Neural cell (in vitro differentiated cells): ENCODE measurements around the gene L3MBTL2. TPM values are rescaled to one million over a fixed set of nuclear protein-coding genes. Genes with fewer than 3 reads are reported as not detected.

Source experiments
- H2AFZ ChIP-seq: fragments of 200-600, 300-800 bp; sonication (generic), shearing (Covaris generic); 2 replicates; pipeline ENCODE4 v1.6.0; 2014; ENCODE audit warnings: low read depth, mild to moderate bottlenecking, antibody characterized with exemption, low read length, moderate library complexity
- H3F3A ChIP-seq: fragments of 200-600 bp; shearing (Covaris generic); 2 replicates; pipeline ENCODE4 v1.6.1; 2016; ENCODE audit warnings: mild to moderate bottlenecking, moderate library complexity, mixed read lengths, antibody characterized with exemption, low read length; ENCODE audit not compliant: insufficient read depth, poor library complexity, severe bottlenecking
- H3K27ac ChIP-seq: fragments of 200-600, 300-800 bp; sonication (generic), shearing (Covaris generic); 2 replicates; pipeline ENCODE4 v1.5.1; 2014; ENCODE audit warnings: mild to moderate bottlenecking, low read length, moderate library complexity
- H3K27me3 ChIP-seq: fragments of 300-800, 200-600 bp; sonication (generic), shearing (Covaris generic); 2 replicates; pipeline ENCODE4 v1.6.0; 2014; ENCODE audit warnings: mild to moderate bottlenecking, low read depth, low read length, moderate library complexity; ENCODE audit not compliant: insufficient read depth
- H3K36me3 ChIP-seq: fragments of 300-800, 200-600 bp; sonication (generic), shearing (Covaris generic); 2 replicates; pipeline ENCODE4 v1.5.1; 2014; ENCODE audit warnings: mild to moderate bottlenecking, antibody characterized with exemption, low read length, moderate library complexity; ENCODE audit not compliant: insufficient read depth
- H3K4me2 ChIP-seq: fragments of 300-800, 200-600 bp; sonication (generic), shearing (Covaris generic); 2 replicates; pipeline ENCODE4 v1.6.0; 2014; ENCODE audit warnings: mild to moderate bottlenecking, low read length
- H3K4me3 ChIP-seq: fragments of 300-800, 200-600 bp; sonication (generic), shearing (Covaris generic); 2 replicates; pipeline ENCODE4 v1.5.1; 2014; ENCODE audit warnings: mild to moderate bottlenecking, low read length, moderate library complexity
- H3K79me2 ChIP-seq: fragments of 200-600 bp; shearing (Covaris generic); replicated peaks from 2 replicates; pipeline ENCODE4 v1.6.0; 2014; ENCODE audit warnings: mild to moderate bottlenecking, low read length, moderate library complexity; ENCODE audit not compliant: insufficient read depth
- H3K9ac ChIP-seq: fragments of 300-800, 200-600 bp; sonication (generic), shearing (Covaris generic); 2 replicates; pipeline ENCODE4 v1.6.1; 2016; ENCODE audit warnings: mild to moderate bottlenecking, low read length, mixed read lengths
- H3K9me2 ChIP-seq: fragments of 200-600 bp; shearing (Covaris generic); 2 replicates; pipeline ENCODE4 v1.6.1; 2016; ENCODE audit warnings: mild to moderate bottlenecking, low read length, mixed read lengths; ENCODE audit not compliant: insufficient read depth
- H3K9me3 ChIP-seq: fragments of 200-600, 300-800 bp; sonication (generic), shearing (Covaris generic); 2 replicates; pipeline ENCODE4 v1.6.1; 2016; ENCODE audit warnings: mild to moderate bottlenecking, mixed run types, low read length, moderate library complexity, mixed read lengths
- H4K20me1 ChIP-seq: fragments of 200-600 bp; shearing (Covaris generic); 2 replicates; pipeline ENCODE4 v1.6.1; 2016; ENCODE audit warnings: mild to moderate bottlenecking, mixed run types; ENCODE audit not compliant: insufficient read depth
- EP300 ChIP-seq: fragments of 450-650 bp; conservative IDR thresholded peaks from 2 replicates; pipeline ENCODE4 v1.6.1; 2014; ENCODE audit warnings: antibody characterized with exemption, mild to moderate bottlenecking, moderate library complexity; ENCODE audit not compliant: poor library complexity, severe bottlenecking
- EZH2 ChIP-seq: fragments of 200-600, 300-800 bp; shearing (Covaris generic), sonication (generic); IDR thresholded peaks from 2 replicates; pipeline ENCODE4 v1.6.1; 2014; ENCODE audit warnings: antibody characterized with exemption, low read length, borderline replicate concordance, mild to moderate bottlenecking; ENCODE audit not compliant: insufficient read depth, poor library complexity, severe bottlenecking
- MXI1 ChIP-seq: fragments of 450-650 bp; conservative IDR thresholded peaks from 2 replicates; pipeline ENCODE4 v1.6.1; 2014; ENCODE audit warnings: antibody characterized with exemption, mild to moderate bottlenecking; ENCODE audit not compliant: poor library complexity, severe bottlenecking
- POLR2AphosphoS5 ChIP-seq: IDR thresholded peaks from 2 replicates; pipeline ENCODE4 v1.6.1; 2012
- RAD21 ChIP-seq: fragments of 450-650 bp; conservative IDR thresholded peaks from 2 replicates; pipeline ENCODE4 v1.6.1; 2014; ENCODE audit warnings: antibody characterized with exemption, mild to moderate bottlenecking, moderate library complexity
- SMC3 ChIP-seq: fragments of 450-650 bp; conservative IDR thresholded peaks from 2 replicates; pipeline ENCODE4 v1.6.1; 2014; ENCODE audit warnings: antibody characterized with exemption, mild to moderate bottlenecking, moderate library complexity; ENCODE audit not compliant: poor library complexity
- TAF1 ChIP-seq: IDR thresholded peaks from 2 replicates; pipeline ENCODE4 v1.6.1; 2012; ENCODE audit warnings: low read depth
- polyA minus RNA-seq: library from RNA; depleted of rRNA, polyadenylated mRNA; stranded (reverse); fragments of >200 nt; gene quantifications from 2 replicates; pipeline ENCODE4 v1.2.3, GENCODE V29; 2014
- polyA plus RNA-seq: library from polyadenylated mRNA; depleted of rRNA; stranded (reverse); fragments of >200 nt; gene quantifications from 2 replicates; pipeline ENCODE4 v1.2.3, GENCODE V29; 2014
- TF ChIP-seq, protein P1 (sequence below): fragments of 450-650 bp; IDR thresholded peaks from 2 replicates; pipeline ENCODE4 v1.5.1; 2014; ENCODE audit warnings: antibody characterized with exemption, mild to moderate bottlenecking, moderate library complexity; ENCODE audit not compliant: poor library complexity, severe bottlenecking
- TF ChIP-seq, protein P2 (sequence below): IDR thresholded peaks from 2 replicates; pipeline ENCODE4 v1.6.1; 2012; ENCODE audit warnings: borderline replicate concordance

Gene L3MBTL2
- polyA plus RNA-seq (32.5 and 33.2 TPM in 2 replicates), polyA minus RNA-seq (27.4 and 28.2 TPM in 2 replicates)

DNA sequence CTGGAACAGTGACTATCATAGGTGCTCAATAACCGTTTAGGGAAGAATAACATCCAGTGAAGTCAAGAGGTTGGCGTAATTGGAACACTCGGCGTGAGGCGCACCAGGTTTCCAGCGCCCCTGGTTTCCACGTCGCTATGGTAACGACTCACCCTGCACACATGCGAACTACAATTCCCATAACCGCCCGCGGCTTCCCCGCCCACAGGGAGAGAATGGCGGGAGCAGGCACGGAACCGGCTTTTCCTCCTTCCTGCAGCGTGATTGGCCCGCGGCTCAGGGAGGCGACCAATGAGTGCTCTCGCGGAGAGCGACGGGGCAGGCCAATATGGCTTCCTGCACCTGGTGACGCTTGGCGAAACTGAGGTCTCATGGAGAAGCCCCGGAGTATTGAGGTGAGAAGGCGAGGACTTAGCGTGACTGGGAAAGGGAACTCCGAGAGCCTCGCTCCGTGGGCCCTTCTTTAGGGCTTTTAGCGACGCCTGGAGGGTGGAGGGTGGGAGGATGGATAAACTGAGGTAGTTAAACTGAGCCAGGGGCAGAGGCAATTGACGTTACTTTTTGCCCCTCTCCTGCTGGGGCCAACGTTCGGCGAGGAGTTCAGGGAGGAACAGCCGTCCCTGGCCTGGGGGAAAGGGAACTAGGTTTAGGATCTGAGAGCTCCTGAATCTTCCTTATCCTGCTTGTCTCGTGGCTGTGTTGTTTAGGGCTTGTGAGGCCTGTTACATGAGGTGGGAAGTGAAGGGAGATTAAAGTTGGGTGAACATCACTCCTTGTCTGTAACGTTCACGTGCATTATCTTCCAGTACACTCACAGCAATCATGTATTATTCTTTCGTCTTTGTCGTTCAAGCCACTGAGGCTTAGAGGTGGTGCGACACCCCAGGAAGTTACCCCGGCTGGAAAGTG is at the start of gene L3MBTL2:
L3MBTL2 (plus strand) TSS at position 321 of the 909 bp plus-strand sequence; CDS start at position 372, 51 bp downstream.
- Histone ChIP-seq H3K27me3 (no peaks in the 10 kb centered on the region), H3K4me3 (peak within 1 kb of the TSS; percentile 85), H3K9me2 (no peaks in the 10 kb centered on the region), H3K27ac (peak within 1 kb of the TSS; percentile 53), H3K79me2 (peaks cover 9% of the 10 kb centered on the region), H3K4me2 (peak within 1 kb of the TSS; percentile 68), H3F3A (no peaks in the 10 kb centered on the region), H3K36me3 (no peaks in the 10 kb centered on the region), H3K9ac (peak within 1 kb of the TSS; percentile 70), H3K9me3 (no peaks in the 10 kb centered on the region), H4K20me1 (no peaks in the 10 kb centered on the region), H2AFZ (peak within 1 kb of the TSS; percentile 67)
- TF ChIP-seq, protein P1, sequence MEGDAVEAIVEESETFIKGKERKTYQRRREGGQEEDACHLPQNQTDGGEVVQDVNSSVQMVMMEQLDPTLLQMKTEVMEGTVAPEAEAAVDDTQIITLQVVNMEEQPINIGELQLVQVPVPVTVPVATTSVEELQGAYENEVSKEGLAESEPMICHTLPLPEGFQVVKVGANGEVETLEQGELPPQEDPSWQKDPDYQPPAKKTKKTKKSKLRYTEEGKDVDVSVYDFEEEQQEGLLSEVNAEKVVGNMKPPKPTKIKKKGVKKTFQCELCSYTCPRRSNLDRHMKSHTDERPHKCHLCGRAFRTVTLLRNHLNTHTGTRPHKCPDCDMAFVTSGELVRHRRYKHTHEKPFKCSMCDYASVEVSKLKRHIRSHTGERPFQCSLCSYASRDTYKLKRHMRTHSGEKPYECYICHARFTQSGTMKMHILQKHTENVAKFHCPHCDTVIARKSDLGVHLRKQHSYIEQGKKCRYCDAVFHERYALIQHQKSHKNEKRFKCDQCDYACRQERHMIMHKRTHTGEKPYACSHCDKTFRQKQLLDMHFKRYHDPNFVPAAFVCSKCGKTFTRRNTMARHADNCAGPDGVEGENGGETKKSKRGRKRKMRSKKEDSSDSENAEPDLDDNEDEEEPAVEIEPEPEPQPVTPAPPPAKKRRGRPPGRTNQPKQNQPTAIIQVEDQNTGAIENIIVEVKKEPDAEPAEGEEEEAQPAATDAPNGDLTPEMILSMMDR: no peak
- TF ChIP-seq EZH2 (no peak), POLR2AphosphoS5 (peak; percentile 61), SMC3 (peak; percentile 38), TAF1 (no peak), EP300 (no peak), RAD21 (peak; percentile 2), MXI1 (peak; percentile 95)
- TF ChIP-seq, protein P2, sequence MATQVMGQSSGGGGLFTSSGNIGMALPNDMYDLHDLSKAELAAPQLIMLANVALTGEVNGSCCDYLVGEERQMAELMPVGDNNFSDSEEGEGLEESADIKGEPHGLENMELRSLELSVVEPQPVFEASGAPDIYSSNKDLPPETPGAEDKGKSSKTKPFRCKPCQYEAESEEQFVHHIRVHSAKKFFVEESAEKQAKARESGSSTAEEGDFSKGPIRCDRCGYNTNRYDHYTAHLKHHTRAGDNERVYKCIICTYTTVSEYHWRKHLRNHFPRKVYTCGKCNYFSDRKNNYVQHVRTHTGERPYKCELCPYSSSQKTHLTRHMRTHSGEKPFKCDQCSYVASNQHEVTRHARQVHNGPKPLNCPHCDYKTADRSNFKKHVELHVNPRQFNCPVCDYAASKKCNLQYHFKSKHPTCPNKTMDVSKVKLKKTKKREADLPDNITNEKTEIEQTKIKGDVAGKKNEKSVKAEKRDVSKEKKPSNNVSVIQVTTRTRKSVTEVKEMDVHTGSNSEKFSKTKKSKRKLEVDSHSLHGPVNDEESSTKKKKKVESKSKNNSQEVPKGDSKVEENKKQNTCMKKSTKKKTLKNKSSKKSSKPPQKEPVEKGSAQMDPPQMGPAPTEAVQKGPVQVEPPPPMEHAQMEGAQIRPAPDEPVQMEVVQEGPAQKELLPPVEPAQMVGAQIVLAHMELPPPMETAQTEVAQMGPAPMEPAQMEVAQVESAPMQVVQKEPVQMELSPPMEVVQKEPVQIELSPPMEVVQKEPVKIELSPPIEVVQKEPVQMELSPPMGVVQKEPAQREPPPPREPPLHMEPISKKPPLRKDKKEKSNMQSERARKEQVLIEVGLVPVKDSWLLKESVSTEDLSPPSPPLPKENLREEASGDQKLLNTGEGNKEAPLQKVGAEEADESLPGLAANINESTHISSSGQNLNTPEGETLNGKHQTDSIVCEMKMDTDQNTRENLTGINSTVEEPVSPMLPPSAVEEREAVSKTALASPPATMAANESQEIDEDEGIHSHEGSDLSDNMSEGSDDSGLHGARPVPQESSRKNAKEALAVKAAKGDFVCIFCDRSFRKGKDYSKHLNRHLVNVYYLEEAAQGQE: no peak

DNA sequence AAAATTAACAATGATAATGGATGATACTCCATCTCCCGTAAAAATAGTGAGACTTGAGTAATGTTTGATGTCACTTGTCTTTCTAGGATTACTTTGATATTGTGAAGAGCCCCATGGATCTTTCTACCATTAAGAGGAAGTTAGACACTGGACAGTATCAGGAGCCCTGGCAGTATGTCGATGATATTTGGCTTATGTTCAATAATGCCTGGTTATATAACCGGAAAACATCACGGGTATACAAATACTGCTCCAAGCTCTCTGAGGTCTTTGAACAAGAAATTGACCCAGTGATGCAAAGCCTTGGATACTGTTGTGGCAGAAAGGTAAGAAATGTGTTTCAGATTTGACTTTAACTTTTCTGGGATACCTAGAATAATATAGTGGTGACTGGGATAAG is 48.0 kb upstream of the L3MBTL2 start:
- Histone ChIP-seq H3K36me3 (peaks cover 28% of the 10 kb centered on the region), H3K9ac (no peak overlapping the region), H3K27me3 (no peaks in the 10 kb centered on the region), H3K9me3 (no peaks in the 10 kb centered on the region), H3K27ac (no peak overlapping the region), H2AFZ (no peak overlapping the region), H3K4me2 (no peak overlapping the region), H3K9me2 (no peaks in the 10 kb centered on the region), H4K20me1 (no peaks in the 10 kb centered on the region), H3F3A (no peaks in the 10 kb centered on the region), H3K4me3 (no peak overlapping the region), H3K79me2 (no peaks in the 10 kb centered on the region)
- TF ChIP-seq, protein P1: no peak
- TF ChIP-seq RAD21 (no peak), POLR2AphosphoS5 (no peak), EZH2 (no peak), SMC3 (no peak), TAF1 (no peak), EP300 (no peak), MXI1 (no peak)
- TF ChIP-seq, protein P2: no peak
